DND-41 (cell line): Measurements from ENCODE around the gene HSH2D.

ENCODE experiments used
- ATAC-seq: fragments of 200-7000 bp; cut with Tn5 transposase; 3 replicates; pipeline ENCODE4 v1.9.1; 2021; ENCODE audit warnings: low read depth; ENCODE audit not compliant: insufficient read depth
- DNase-seq: peaks from one replicate; pipeline ENCODE4 v3.0.0-alpha.2; 2020
- H2AFZ ChIP-seq: 2 replicates; pipeline ENCODE4 v1.6.0; 2012; ENCODE audit warnings: low read depth, low read length
- H3K27ac ChIP-seq: 2 replicates; pipeline ENCODE4 v1.5.1; 2012; ENCODE audit warnings: low read length, inconsistent platforms
- H3K27me3 ChIP-seq: fragments of 200-600 bp; sonication (generic); 2 replicates; pipeline ENCODE4 v1.6.0; 2012; ENCODE audit warnings: low read length, mild to moderate bottlenecking, inconsistent platforms; ENCODE audit not compliant: insufficient read depth, poor library complexity
- H3K36me3 ChIP-seq: 2 replicates; pipeline ENCODE4 v1.5.1; 2012; ENCODE audit warnings: low read length, inconsistent platforms; ENCODE audit not compliant: insufficient read depth
- H3K4me1 ChIP-seq: 2 replicates; pipeline ENCODE4 v1.5.1; 2012; ENCODE audit warnings: mild to moderate bottlenecking, low read length; ENCODE audit not compliant: insufficient read depth
- H3K4me2 ChIP-seq: 2 replicates; pipeline ENCODE4 v1.6.0; 2012; ENCODE audit warnings: mild to moderate bottlenecking, moderate library complexity, low read length, inconsistent platforms; ENCODE audit not compliant: insufficient read depth
- H3K4me3 ChIP-seq, 2 experiments: fragments of 200-600 bp in 1 of 2; shearing (Covaris generic) in 1 of 2; 2 replicates each; pipeline ENCODE4 v1.5.1; 2012 to 2016; ENCODE audit warnings: inconsistent platforms in 2 of 2, low read length in 2 of 2, mild to moderate bottlenecking in 2 of 2, low read depth in 1 of 2, moderate library complexity in 1 of 2
- H3K79me2 ChIP-seq: 2 replicates; pipeline ENCODE4 v1.6.0; 2012; ENCODE audit warnings: low read length, inconsistent platforms; ENCODE audit not compliant: insufficient read depth
- H3K9ac ChIP-seq: 2 replicates; pipeline ENCODE4 v1.6.0; 2012; ENCODE audit warnings: low read depth, mild to moderate bottlenecking, inconsistent platforms, low read length, moderate library complexity
- H3K9me3 ChIP-seq: 2 replicates; pipeline ENCODE4 v1.5.1; 2012; ENCODE audit warnings: low read length, moderate library complexity, mild to moderate bottlenecking, inconsistent platforms; ENCODE audit not compliant: insufficient read depth, severe bottlenecking
- H4K20me1 ChIP-seq: 2 replicates; pipeline ENCODE4 v1.6.0; 2012; ENCODE audit warnings: low read length; ENCODE audit not compliant: insufficient read depth
- EZH2 ChIP-seq: IDR thresholded peaks from 3 replicates; pipeline ENCODE4 v1.6.1; 2012; ENCODE audit warnings: borderline replicate concordance, low read depth, mild to moderate bottlenecking, moderate library complexity, low read length, inconsistent platforms; ENCODE audit not compliant: severe bottlenecking
- TF ChIP-seq, protein P1 (sequence below): IDR thresholded peaks from 2 replicates; pipeline ENCODE4 v1.5.1; 2012; ENCODE audit warnings: borderline replicate concordance, low read length, moderate library complexity, mild to moderate bottlenecking; ENCODE audit not compliant: poor library complexity, severe bottlenecking; ENCODE audit errors: extremely low read depth

HSH2D gene

DNA sequence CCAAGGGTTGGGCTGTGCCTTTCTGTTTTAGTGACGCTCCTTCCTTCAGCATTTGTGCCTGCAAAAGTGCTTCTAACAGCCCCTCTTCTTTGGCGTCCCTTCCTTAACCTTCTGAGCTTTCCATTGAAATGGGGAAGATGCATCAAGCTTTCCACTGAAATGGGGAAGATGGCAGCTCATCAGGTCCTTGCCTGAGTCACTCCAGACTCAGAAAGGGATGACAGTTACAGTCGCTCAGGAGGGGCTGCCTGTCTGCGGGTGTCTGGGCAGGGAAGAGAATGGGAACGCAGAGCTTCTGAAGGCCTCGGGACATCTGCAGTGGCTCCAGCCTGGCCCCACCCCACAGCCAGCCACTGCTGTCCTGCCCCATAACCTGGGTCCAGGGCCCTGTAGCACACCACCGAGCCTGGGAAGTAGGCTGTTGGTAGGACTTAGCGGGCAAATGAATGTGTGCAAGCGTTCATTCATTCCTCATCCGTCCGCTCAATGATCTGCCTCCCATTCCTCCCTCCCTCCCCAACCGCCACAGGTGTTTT is 64.1 kb downstream of the HSH2D start:
- H4K20me1 ChIP-seq = peaks cover 42% of the 10 kb centered on the region
- no peak for ATAC-seq
- no peaks in the 10 kb centered on the region for H3K4me1 ChIP-seq
- no peak overlapping the region for H3K4me3 ChIP-seq
- DNase-seq = no peak
- no peaks in the 10 kb centered on the region for H3K27me3 ChIP-seq
- no peak overlapping the region for H2AFZ ChIP-seq
- no peak overlapping the region for H3K27ac ChIP-seq
- H3K9me3 ChIP-seq = no peaks in the 10 kb centered on the region
- H3K4me2 ChIP-seq = no peak overlapping the region
- H3K36me3 ChIP-seq = peaks cover 93% of the 10 kb centered on the region
- TF ChIP-seq EZH2 = no peak
- TF ChIP-seq, protein P1, sequence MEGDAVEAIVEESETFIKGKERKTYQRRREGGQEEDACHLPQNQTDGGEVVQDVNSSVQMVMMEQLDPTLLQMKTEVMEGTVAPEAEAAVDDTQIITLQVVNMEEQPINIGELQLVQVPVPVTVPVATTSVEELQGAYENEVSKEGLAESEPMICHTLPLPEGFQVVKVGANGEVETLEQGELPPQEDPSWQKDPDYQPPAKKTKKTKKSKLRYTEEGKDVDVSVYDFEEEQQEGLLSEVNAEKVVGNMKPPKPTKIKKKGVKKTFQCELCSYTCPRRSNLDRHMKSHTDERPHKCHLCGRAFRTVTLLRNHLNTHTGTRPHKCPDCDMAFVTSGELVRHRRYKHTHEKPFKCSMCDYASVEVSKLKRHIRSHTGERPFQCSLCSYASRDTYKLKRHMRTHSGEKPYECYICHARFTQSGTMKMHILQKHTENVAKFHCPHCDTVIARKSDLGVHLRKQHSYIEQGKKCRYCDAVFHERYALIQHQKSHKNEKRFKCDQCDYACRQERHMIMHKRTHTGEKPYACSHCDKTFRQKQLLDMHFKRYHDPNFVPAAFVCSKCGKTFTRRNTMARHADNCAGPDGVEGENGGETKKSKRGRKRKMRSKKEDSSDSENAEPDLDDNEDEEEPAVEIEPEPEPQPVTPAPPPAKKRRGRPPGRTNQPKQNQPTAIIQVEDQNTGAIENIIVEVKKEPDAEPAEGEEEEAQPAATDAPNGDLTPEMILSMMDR = no peak
- peaks cover 30% of the 10 kb centered on the region for H3K79me2 ChIP-seq
- H3K9ac ChIP-seq = no peak overlapping the region
